Measurements from ENCODE around the gene TRPM1. TPM values are rescaled to one million over a fixed set of nuclear protein-coding genes. Genes with fewer than 3 reads are reported as not detected.

The TRPM1 gene
- total RNA-seq, 6 experiments from 2014 or later, result 0.03 to 0.18 (median 0.17) TPM; not detected in 3

DNA sequence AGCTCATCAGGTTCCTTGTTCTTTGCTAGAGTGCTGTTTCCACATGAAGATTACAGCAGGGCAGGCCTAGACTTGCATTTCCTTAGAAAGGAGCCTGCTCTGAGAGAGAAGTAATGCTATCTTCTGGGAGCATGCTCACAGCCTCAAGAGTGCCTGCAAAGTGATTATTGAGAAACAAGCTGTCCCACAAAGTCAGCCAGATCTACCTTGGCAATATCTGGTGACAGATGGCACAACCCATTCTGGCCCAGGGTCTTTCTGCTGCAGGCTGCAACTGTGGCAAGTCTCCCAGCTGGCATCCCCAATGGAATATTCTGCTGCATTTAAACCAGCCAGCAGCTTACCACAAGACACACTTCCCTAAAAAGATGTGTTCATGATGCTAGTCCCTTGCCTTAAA, 139.4 kb downstream of the TRPM1 start:
- Mint-ChIP-seq H3K36me3 (ENCODE audit: low read depth) (peaks cover 53% of the 10 kb centered on the region), H3K27ac (no peak overlapping the region), H3K4me3 (no peak overlapping the region), H3K27me3 (ENCODE audit: insufficient read depth) (no peaks in the 10 kb centered on the region), H3K4me1 (ENCODE audit: low read depth) (peaks cover 27% of the 10 kb centered on the region), H3K9me3 (no peaks in the 10 kb centered on the region)
- no peak for TF ChIP-seq CTCF (IDR thresholded peaks at IDR 0.05)
- no peak for DNase-seq

- Mint-ChIP-seq H3K9me3 (no peaks in the 10 kb centered on the region), H3K27ac (no peak overlapping the region), H3K36me3 (ENCODE audit: low read depth) (peaks cover 59% of the 10 kb centered on the region), H3K27me3 (ENCODE audit: insufficient read depth) (no peaks in the 10 kb centered on the region; the same call in 1 of the 2 replicates), H3K4me1 (ENCODE audit: low read depth) (peaks cover 59% of the 10 kb centered on the region), H3K4me3 (no peak overlapping the region)
- TF ChIP-seq CTCF (IDR thresholded peaks at IDR 0.05), result no peak
- DNase-seq, result no peak
Observed at GRCh38 chr15:30958219-30958618, 143.3 kb downstream of the TRPM1 start.

GRCh38 chr15:30956216-30957124, 145.1 kb downstream of the TRPM1 start:
- H3K4me1 Mint-ChIP-seq (ENCODE audit: low read depth), result peaks cover 64% of the 10 kb centered on the region
- DNase-seq, result no peak
- peaks cover 66% of the 10 kb centered on the region for H3K36me3 Mint-ChIP-seq (ENCODE audit: low read depth)
- H3K9me3 Mint-ChIP-seq, result no peaks in the 10 kb centered on the region
- H3K27ac Mint-ChIP-seq, result peak overlapping the region; percentile 30
- H3K4me3 Mint-ChIP-seq, result peak overlapping the region; percentile 6; the same call in 1 of the 2 replicates
- no peaks in the 10 kb centered on the region; the same call in 1 of the 2 replicates for H3K27me3 Mint-ChIP-seq (ENCODE audit: insufficient read depth)
- no peak for TF ChIP-seq CTCF (IDR thresholded peaks at IDR 0.05)

DNA sequence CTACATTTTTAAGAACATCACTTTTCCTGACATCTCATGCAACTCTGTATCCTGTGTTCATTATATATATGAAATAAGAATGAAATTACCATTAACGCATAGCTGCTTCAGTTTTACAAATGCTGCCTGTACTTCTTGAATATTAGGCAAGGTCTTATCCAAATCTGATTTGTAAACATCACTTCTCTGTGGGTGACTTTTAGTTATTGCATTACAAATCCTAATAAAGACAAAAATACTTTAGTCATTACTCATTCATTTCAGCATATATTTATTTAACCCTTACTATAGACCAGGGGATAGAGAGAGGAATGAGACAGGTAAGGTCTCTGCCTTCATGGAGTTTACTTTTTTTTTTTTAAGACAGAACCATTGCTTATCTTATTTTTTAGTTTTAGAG, 146.9 kb downstream of the TRPM1 start:
- Mint-ChIP-seq H3K27ac (peak overlapping the region; percentile 98), H3K36me3 (ENCODE audit: low read depth) (peaks cover 68% of the 10 kb centered on the region)

DNA sequence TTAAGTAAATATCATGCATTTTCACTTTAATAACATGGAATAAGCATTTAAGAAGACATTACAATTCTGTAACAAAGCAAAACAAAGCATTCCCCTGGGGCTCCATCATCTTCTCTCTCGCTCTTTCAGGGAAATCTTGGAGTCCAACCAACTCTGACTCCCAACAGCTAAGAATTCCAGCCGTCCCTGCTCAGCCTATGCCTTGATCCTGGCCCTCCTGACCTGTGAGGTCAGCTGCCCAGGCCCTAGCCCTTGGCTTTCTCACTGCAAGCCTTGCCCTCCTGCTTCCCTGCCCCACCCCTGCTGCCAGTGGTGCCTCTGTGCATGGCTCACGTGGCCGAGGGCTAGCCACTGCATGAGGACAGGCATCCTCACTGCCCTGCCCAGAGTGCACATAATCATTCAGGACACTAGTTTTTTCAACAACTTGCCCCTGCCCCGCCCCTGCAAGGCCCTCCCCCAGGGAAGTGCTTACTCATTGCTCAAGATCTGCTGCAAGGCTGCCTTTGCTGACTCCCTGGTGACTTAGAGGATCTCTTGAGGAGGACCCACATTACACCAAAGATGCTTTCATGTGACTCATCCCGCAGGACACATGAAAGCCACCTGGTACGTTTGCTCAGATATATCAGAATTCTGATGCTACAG, 147.7 kb downstream of the TRPM1 start:
- TF ChIP-seq CTCF (IDR thresholded peaks at IDR 0.05), result no peak
- Mint-ChIP-seq H3K9me3 (no peaks in the 10 kb centered on the region), H3K27me3 (ENCODE audit: insufficient read depth) (no peaks in the 10 kb centered on the region; the same call in 1 of the 2 replicates), H3K27ac (peak overlapping the region; percentile 98), H3K4me3 (peak overlapping the region; percentile 80), H3K36me3 (ENCODE audit: low read depth) (peaks cover 70% of the 10 kb centered on the region), H3K4me1 (ENCODE audit: low read depth) (peaks cover 58% of the 10 kb centered on the region)
- DNase-seq, result peak; percentile 96

More for the DNA sequence above, 146.9 kb downstream of the TRPM1 start:
- peak overlapping the region; percentile 15; the same call in 1 of the 2 replicates for H3K4me3 Mint-ChIP-seq
- H3K4me1 Mint-ChIP-seq (ENCODE audit: low read depth), result peaks cover 64% of the 10 kb centered on the region
- no peak for DNase-seq
- H3K27me3 Mint-ChIP-seq (ENCODE audit: insufficient read depth), result no peaks in the 10 kb centered on the region; the same call in 1 of the 2 replicates
- no peak for TF ChIP-seq CTCF (IDR thresholded peaks at IDR 0.05)
- no peaks in the 10 kb centered on the region for H3K9me3 Mint-ChIP-seq

All from HFFc6 (cell line).